ENCODE data around the gene PSME3IP1.

PSME3IP1 gene

GRCh38 chr16:57167538-57167937 lies 18.3 kb downstream of the PSME3IP1 start:
- DNase-seq, result no peak

- no peak for DNase-seq
Observed at GRCh38 chr16:57166951-57167350, 18.9 kb downstream of the PSME3IP1 start.

GRCh38 chr16:57166451-57166850 lies 19.4 kb downstream of the PSME3IP1 start:
- DNase-seq, result no peak

GRCh38 chr16:57165938-57166337 lies 19.9 kb downstream of the PSME3IP1 start:
- DNase-seq, result no peak

GRCh38 chr16:57165483-57165882 lies 20.4 kb downstream of the PSME3IP1 start:
- DNase-seq, result no peak

GRCh38 chr16:57163842-57164241 lies 22.0 kb downstream of the PSME3IP1 start:
- DNase-seq, result no peak

GRCh38 chr16:57159447-57159846 lies 26.4 kb downstream of the PSME3IP1 start:
- DNase-seq, result no peak

GRCh38 chr16:57157533-57157932 lies 28.3 kb downstream of the PSME3IP1 start:
- DNase-seq, result no peak

- DNase-seq, result no peak
Observed at GRCh38 chr16:57156351-57156703, 29.5 kb downstream of the PSME3IP1 start.

- no peak for DNase-seq
Observed at GRCh38 chr16:57155702-57156350, 30.0 kb downstream of the PSME3IP1 start.

- no peak for DNase-seq
Observed at GRCh38 chr16:57153841-57154240, 32.0 kb downstream of the PSME3IP1 start.

GRCh38 chr16:57152096-57153093 lies 33.4 kb downstream of the PSME3IP1 start:
- no peak for DNase-seq

GRCh38 chr16:57151369-57151768 lies 34.5 kb downstream of the PSME3IP1 start:
- no peak for DNase-seq

GRCh38 chr16:57150682-57151330 lies 35.0 kb downstream of the PSME3IP1 start:
- no peak for DNase-seq

GRCh38 chr16:57149391-57149790 lies 36.4 kb downstream of the PSME3IP1 start:
- DNase-seq, result no peak

- no peak for DNase-seq
Observed at GRCh38 chr16:57148481-57148880, 37.4 kb downstream of the PSME3IP1 start.

- DNase-seq, result peak; percentile 85
Observed at GRCh38 chr16:57147381-57148221, 38.2 kb downstream of the PSME3IP1 start.

GRCh38 chr16:57146735-57147134 lies 39.1 kb downstream of the PSME3IP1 start:
- no peak for DNase-seq

GRCh38 chr16:57146040-57146647 lies 39.7 kb downstream of the PSME3IP1 start:
- DNase-seq, result no peak

- no peak for DNase-seq
Observed at GRCh38 chr16:57145046-57146021, 40.5 kb downstream of the PSME3IP1 start.

- no peak for DNase-seq
Observed at GRCh38 chr16:57144027-57144426, 41.8 kb downstream of the PSME3IP1 start.
